GM18519 (cell line): ENCODE measurements around the gene IFNL3.
"Not testable (repeated sequence)": the region's sequence is repeated elsewhere in the genome, so short reads cannot be mapped to it uniquely, and the experiment has no call there.

Source experiments
- ATAC-seq: cut with Tn5 transposase; IDR thresholded peaks from one replicate; pipeline ENCODE4 v1.9.1; 2021; ENCODE audit warnings: mild to moderate bottlenecking, moderate library complexity; ENCODE audit not compliant: unreplicated experiment, low FRiP score

The IFNL3 gene

GRCh38 chr19:39253374-39254149, 8.8 kb upstream of the IFNL3 start:
- no peak for ATAC-seq

- ATAC-seq = no peak
Observed at GRCh38 chr19:39252458-39252857, 7.7 kb upstream of the IFNL3 start.

GRCh38 chr19:39251846-39252245, 7.0 kb upstream of the IFNL3 start:
- no peak for ATAC-seq

- ATAC-seq = no peak
Observed at GRCh38 chr19:39251081-39251480, 6.3 kb upstream of the IFNL3 start.

- no peak for ATAC-seq
Observed at GRCh38 chr19:39248806-39249205, 4.0 kb upstream of the IFNL3 start, which contains the start of gene IFNL4. IFNL4 (minus strand) TSS chr19:39248856.

- ATAC-seq = no peak
Observed at GRCh38 chr19:39247701-39248664, 3.2 kb upstream of the IFNL3 start.

GRCh38 chr19:39246951-39247669, 2.3 kb upstream of the IFNL3 start:
- no peak for ATAC-seq

GRCh38 chr19:39245166-39245565, 360 bp upstream of the IFNL3 start:
- not testable (repeated sequence) for ATAC-seq

GRCh38 chr19:39243741-39244140, 1.1 kb downstream of the IFNL3 start:
- ATAC-seq = not testable (repeated sequence)

- no peak for ATAC-seq
Observed at GRCh38 chr19:39240421-39240820, 4.4 kb downstream of the IFNL3 start.

- no peak for ATAC-seq
Observed at GRCh38 chr19:39238944-39239343, 5.9 kb downstream of the IFNL3 start.

- ATAC-seq = no peak
Observed at GRCh38 chr19:39238209-39238608, 6.6 kb downstream of the IFNL3 start.

GRCh38 chr19:39237200-39238184, 7.3 kb downstream of the IFNL3 start:
- ATAC-seq = no peak

GRCh38 chr19:39236527-39236926, 8.3 kb downstream of the IFNL3 start:
- ATAC-seq = no peak

- ATAC-seq = no peak
Observed at GRCh38 chr19:39232708-39233107, 12.1 kb downstream of the IFNL3 start.

GRCh38 chr19:39230096-39230764, 14.6 kb downstream of the IFNL3 start:
- no peak for ATAC-seq

- no peak for ATAC-seq
Observed at GRCh38 chr19:39224910-39225309, 19.9 kb downstream of the IFNL3 start.

GRCh38 chr19:39223703-39224279, 21.0 kb downstream of the IFNL3 start:
- no peak for ATAC-seq

GRCh38 chr19:39219108-39219507, 25.7 kb downstream of the IFNL3 start:
- ATAC-seq = not testable (repeated sequence)
